ENCODE results near the gene ARHGAP4.

The ARHGAP4 gene

DNA sequence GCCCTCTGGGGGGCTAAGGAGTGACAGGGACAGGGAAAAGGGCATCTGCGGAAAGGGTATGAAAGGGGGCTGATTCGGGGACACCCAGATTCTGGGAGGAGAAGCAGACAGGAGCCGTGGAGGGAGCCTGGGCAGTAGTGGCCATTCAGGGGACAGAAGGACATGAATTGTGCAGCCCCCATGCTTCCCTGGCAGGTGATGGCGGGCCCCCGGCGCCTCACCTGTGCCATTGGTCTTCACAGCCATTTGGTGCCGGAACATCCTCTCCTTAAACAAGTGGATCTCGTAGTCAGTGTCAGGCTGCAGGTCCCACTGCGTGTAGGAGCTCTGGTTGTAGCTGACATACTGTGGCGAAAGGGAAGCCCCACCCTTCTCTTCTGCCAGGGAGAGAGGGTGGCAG, 62.0 kb downstream of the ARHGAP4 start:
- DNase-seq: no peak

DNA sequence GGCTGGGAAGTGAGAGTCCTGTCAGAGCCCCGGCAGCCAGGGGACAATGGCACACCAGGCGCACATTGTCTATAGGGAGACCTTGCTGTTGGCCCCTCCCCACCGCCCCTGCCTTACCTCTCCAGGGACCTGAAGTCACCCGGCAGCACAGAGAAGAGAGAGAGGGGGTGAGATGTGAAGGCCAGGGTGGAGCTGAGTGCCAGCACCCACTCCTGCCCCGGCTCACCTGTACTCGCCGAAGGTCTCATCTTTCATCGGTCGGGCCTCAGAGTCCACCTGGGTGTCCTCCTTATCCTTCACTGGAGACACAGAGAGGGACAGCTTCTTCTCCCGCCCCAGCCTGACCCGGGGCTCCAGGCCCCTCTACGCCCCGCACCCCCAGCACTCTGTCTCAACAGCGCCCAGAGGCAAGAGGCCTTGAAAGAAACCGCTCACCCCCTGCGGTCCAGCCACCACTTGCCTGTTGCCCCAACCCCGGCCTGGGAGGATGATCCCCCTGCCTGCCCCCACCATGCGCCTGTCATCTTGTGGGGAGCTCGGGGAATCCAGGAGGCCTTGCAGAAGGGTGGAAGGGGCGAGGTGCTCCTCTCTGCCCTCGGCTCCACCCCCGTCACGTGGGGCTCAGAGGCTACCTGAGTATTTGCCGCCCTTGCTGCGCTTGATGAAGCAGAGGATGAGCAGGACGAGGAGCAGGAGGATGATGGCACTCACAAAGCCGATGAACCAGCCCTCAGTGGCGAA, 62.6 kb downstream of the ARHGAP4 start:
- no peak for DNase-seq

DNA sequence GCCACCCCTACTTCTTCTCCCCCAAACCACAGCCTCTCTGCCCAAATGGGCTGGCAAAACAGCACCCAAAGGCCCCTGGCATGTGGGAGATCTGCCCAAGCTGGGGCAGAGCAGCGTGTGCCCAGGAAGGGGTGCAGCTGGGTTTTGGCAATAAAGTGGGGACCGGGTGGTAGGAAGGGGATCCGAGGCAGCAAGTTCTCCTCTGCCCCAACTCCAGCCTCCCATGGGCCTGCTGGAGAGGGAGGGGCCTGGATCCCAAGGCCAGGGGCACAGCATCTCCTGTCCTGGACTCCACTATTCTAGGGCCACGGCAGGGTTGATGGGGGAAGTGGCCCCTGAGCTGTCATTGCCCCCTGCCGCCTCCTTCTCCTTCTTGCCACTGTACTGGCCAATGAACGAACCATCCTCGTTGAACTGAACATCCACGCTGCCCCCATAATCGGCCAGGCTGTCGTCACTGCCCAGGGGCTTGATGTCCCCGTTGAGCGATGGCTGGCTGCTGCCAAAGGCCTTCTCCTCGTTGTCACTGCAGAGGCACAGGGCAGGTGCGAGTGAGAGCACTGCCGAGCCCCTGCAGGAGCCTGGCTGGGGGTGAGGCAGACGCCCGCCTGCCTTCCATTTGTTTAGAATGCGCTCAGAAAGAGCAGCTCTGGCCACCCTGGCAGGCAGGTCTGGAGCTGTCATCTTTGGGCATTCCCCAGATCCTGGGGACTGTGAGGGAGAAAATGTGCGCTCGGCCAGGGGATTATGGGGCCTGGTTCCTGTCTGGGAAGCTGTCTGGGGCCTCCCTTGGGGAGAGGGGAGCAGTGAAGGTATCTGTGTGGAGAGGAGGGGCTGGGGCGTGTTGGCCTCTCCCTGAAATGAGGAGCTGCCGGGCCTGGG, 63.5 kb downstream of the ARHGAP4 start:
- no peak for DNase-seq

DNA sequence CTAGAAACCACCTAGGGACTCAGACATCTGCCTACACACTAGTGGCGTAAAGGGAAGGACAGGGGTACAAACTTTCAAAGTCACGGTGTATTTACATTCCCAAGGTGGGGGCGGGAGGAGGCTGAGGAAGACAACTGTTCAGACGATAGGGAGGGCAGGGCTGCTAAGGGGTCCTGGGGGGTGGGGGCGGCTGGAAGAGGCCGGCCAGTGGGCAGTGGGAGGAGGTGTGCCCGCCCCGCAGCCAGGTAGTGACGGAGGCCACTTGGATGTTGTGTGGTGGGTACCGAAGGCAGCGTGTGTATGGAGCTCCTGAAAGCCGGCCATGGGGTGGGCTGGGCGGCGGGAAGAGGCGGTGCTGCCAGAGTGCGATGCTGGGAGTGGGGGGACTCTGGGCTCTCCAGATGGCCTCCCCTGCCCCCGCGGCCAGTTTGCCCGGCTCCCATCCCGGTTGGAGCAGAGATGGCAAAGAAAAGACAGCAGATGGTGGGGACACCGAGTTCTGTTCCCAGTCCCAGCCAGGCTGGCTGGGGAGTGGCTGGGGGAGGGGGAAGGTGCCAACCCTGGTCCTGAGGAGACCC, 64.2 kb downstream of the ARHGAP4 start:
- no peak for DNase-seq

DNA sequence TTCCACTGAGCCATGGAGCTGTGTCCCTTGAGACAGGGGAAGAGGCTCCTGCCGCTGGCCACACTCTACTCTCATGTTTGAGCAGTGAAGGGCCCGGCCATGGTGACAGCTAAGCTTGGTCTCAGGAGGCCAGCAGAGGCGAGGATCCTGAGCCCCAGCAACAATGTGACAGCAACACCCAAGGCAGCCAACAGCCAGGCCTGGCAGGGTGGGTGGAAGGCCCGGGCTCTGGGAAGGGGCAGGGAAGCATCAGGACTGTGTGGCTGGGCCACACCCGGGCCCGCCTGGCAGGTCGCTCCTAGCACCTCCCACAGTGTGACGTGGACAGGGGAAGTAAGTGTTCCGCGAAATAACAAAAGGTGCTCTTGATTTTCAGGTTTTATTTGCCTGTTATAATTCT, 64.9 kb downstream of the ARHGAP4 start:
- no peak for DNase-seq
